Mesodermal cell (in vitro differentiated cells): Measurements from ENCODE around the gene PHF11.
"Not testable (repeated sequence)": the region's sequence is repeated elsewhere in the genome, so short reads cannot be mapped to it uniquely, and the experiment has no call there.

Source experiments
- H3K27ac ChIP-seq: 2 replicates; pipeline ENCODE4 v1.7.0; 2013; ENCODE audit warnings: mild to moderate bottlenecking, low read depth, low read length, moderate library complexity; ENCODE audit not compliant: severe bottlenecking
- H3K36me3 ChIP-seq: 2 replicates; pipeline ENCODE4 v1.7.1; 2013; ENCODE audit warnings: mild to moderate bottlenecking, low read length, moderate library complexity; ENCODE audit not compliant: control insufficient read depth, insufficient read depth
- H3K4me1 ChIP-seq: one replicate; pipeline ENCODE4 v1.7.1; 2013; ENCODE audit warnings: mild to moderate bottlenecking, low read length; ENCODE audit not compliant: insufficient read depth, control insufficient read depth, poor library complexity, severe bottlenecking
- H3K4me3 ChIP-seq: 2 replicates; pipeline ENCODE4 v1.7.0; 2013; ENCODE audit warnings: low read length, control low read depth, mild to moderate bottlenecking; ENCODE audit not compliant: insufficient read depth, poor library complexity, severe bottlenecking; ENCODE audit errors: extremely low read depth
- H3K9me3 ChIP-seq: 2 replicates; pipeline ENCODE4 v1.7.1; 2013; ENCODE audit warnings: mild to moderate bottlenecking, low read length, moderate library complexity; ENCODE audit not compliant: control insufficient read depth
- WGBS, 2 experiments: methylation state at CpG; one replicate each; pipeline ENCODE4 v1.1.5; 2013; ENCODE audit warnings: missing lambda C conversion rate in 2 of 2; ENCODE audit not compliant: insufficient coverage in 2 of 2; 5-methylcytosine and 5-hydroxymethylcytosine counted together

Gene PHF11

GRCh38 chr13:49459580-49459979 lies 36.2 kb upstream of the PHF11 start:
- H3K36me3 ChIP-seq: peaks cover 28% of the 10 kb centered on the region
- WGBS, 2 experiments: no CpG with 5 or more reads among the region's 1 CpG
- H3K9me3 ChIP-seq: peaks cover 28% of the 10 kb centered on the region
- no peaks in the 10 kb centered on the region for H3K4me1 ChIP-seq
- H3K27ac ChIP-seq: no peak overlapping the region
- no peak overlapping the region for H3K4me3 ChIP-seq

GRCh38 chr13:49464085-49464484 lies 31.7 kb upstream of the PHF11 start:
- Histone ChIP-seq H3K9me3 (peaks cover 28% of the 10 kb centered on the region), H3K4me1 (no peaks in the 10 kb centered on the region), H3K27ac (no peak overlapping the region), H3K36me3 (peaks cover 28% of the 10 kb centered on the region), H3K4me3 (no peak overlapping the region)
- WGBS, 2 experiments: no CpG with 5 or more reads among the region's 1 CpG

GRCh38 chr13:49464621-49465325 lies 31.0 kb upstream of the PHF11 start:
- Histone ChIP-seq H3K9me3 (peaks cover 28% of the 10 kb centered on the region), H3K27ac (no peak overlapping the region), H3K36me3 (peaks cover 28% of the 10 kb centered on the region), H3K4me1 (no peaks in the 10 kb centered on the region), H3K4me3 (no peak overlapping the region)
- 89 to 100% methylated on average over 1 to 3 of the region's 4 CpGs for WGBS, 2 experiments

- Histone ChIP-seq H3K4me1 (no peaks in the 10 kb centered on the region), H3K9me3 (peaks cover 28% of the 10 kb centered on the region), H3K4me3 (no peak overlapping the region), H3K36me3 (peaks cover 28% of the 10 kb centered on the region), H3K27ac (no peak overlapping the region)
- 100% methylated on average over 3 of the region's 5 CpGs; no CpG with 5 or more reads in 1 of the 2 experiments for WGBS, 2 experiments
These were observed 29.4 kb upstream of the PHF11 start for GRCh38 chr13:49466292-49466838.

- H3K27ac ChIP-seq: no peak overlapping the region
- H3K9me3 ChIP-seq: no peaks in the 10 kb centered on the region
- peaks cover 23% of the 10 kb centered on the region for H3K36me3 ChIP-seq
- no CpG with 5 or more reads among the region's 1 CpG for WGBS, 2 experiments
- H3K4me3 ChIP-seq: no peak overlapping the region
- H3K4me1 ChIP-seq: no peaks in the 10 kb centered on the region
These were observed 23.6 kb upstream of the PHF11 start for GRCh38 chr13:49472186-49472585.

GRCh38 chr13:49476529-49476928 lies 19.2 kb upstream of the PHF11 start:
- H3K36me3 ChIP-seq: peaks cover 27% of the 10 kb centered on the region
- no peaks in the 10 kb centered on the region for H3K9me3 ChIP-seq

GRCh38 chr13:49481788-49482187 lies 14.0 kb upstream of the PHF11 start:
- 100% methylated on average over 1 to 2 of the region's 5 CpGs for WGBS, 2 experiments
- no peaks in the 10 kb centered on the region for H3K9me3 ChIP-seq

More at GRCh38 chr13:49476529-49476928, 19.2 kb upstream of the PHF11 start:
- Histone ChIP-seq H3K27ac (no peak overlapping the region), H3K4me1 (no peaks in the 10 kb centered on the region), H3K4me3 (no peak overlapping the region)
- WGBS, 2 experiments: 73 to 90% methylated on average over 2 of the region's 7 CpGs

GRCh38 chr13:49488563-49488962 lies 7.2 kb upstream of the PHF11 start:
- no CpG with 5 or more reads among the region's 2 CpGs for WGBS, 2 experiments
- no peak overlapping the region for H3K4me3 ChIP-seq

More at GRCh38 chr13:49481788-49482187, 14.0 kb upstream of the PHF11 start:
- no peak overlapping the region for H3K4me3 ChIP-seq
- peaks cover 11% of the 10 kb centered on the region for H3K36me3 ChIP-seq
- no peak overlapping the region for H3K27ac ChIP-seq
- H3K4me1 ChIP-seq: no peaks in the 10 kb centered on the region

GRCh38 chr13:49494645-49495044 lies 1.1 kb upstream of the PHF11 start:
- H3K9me3 ChIP-seq: no peaks in the 10 kb centered on the region
- H3K4me3 ChIP-seq: no peak overlapping the region
- WGBS, 2 experiments: 100% methylated on average over 2 of the region's 2 CpGs; no CpG with 5 or more reads in 1 of the 2 experiments
- H3K27ac ChIP-seq: no peak overlapping the region
- H3K4me1 ChIP-seq: no peaks in the 10 kb centered on the region
- H3K36me3 ChIP-seq: no peaks in the 10 kb centered on the region

More at GRCh38 chr13:49488563-49488962, 7.2 kb upstream of the PHF11 start:
- no peaks in the 10 kb centered on the region for H3K9me3 ChIP-seq
- H3K36me3 ChIP-seq: no peaks in the 10 kb centered on the region
- no peaks in the 10 kb centered on the region for H3K4me1 ChIP-seq
- H3K27ac ChIP-seq: no peak overlapping the region

- WGBS, 2 experiments: 88 to 94% methylated on average over 5 to 8 of the region's 11 CpGs
- not testable (repeated sequence) for H3K27ac ChIP-seq, H3K9me3 ChIP-seq, H3K36me3 ChIP-seq, H3K4me3 ChIP-seq, H3K4me1 ChIP-seq
These were observed 1.1 kb downstream of the PHF11 start for GRCh38 chr13:49496837-49497236.

GRCh38 chr13:49497272-49497671 lies 1.5 kb downstream of the PHF11 start:
- Histone ChIP-seq H3K4me3 (no peak overlapping the region), H3K4me1 (peaks cover 4% of the 10 kb centered on the region), H3K27ac (no peak overlapping the region), H3K9me3 (no peaks in the 10 kb centered on the region), H3K36me3 (no peaks in the 10 kb centered on the region)
- WGBS, 2 experiments: 98 to 99% methylated on average over 4 to 5 of the region's 5 CpGs
